ENCODE measurements around the gene MTERF1. TPM values are rescaled to one million over a fixed set of nuclear protein-coding genes. Genes with fewer than 3 reads are reported as not detected.
"Not testable (repeated sequence)": the region's sequence is repeated elsewhere in the genome, so short reads cannot be mapped to it uniquely, and the experiment has no call there.

The MTERF1 gene
- polyA plus RNA-seq (ENCODE audit: insufficient read length in 4 of 4), result 10 to 100 TPM; 17.4 to 22.8 (median 19.2) TPM

DNA sequence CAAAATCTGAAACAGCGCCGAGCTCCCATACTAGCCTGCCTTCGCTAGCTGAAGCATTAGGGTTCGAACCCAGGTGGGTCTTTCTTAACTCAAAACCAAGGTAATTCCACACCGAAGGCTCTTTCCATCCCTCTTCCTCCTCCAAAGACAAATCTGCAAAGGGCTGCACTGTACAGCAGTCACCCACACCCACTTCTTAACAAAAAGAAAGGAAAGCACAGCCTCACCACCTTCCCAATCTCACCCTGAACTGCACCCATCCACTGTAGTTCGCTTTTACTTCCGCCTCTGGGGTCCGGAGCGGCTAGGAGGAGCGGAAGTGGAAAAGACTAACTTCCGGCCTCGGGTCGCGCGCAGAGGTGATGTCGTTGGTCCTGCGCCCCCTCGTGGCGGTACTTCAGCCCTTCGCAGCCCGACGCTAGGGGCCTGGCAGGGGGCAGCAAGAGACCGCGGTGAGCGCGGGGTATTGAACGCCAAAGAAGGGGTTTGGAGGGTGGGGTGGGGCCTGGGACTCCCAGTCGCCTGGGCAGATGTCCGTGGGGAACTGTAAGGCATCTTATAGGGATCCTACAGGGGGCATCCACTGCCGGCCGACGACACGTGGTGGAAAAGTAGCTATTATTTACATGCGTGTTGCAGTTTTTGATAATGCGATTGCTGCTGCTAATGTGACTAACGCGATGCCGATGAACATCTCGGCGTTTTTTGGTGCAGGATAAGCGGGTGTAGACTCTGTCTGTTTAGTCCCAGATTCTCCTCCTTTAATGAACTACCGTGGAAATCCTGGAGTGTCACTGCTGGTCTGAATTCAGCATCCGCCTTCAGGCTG, at the start of gene MTERF1:
MTERF1 (minus strand) TSS at position 290 of the 829 bp plus-strand sequence. CDS start 619 bp downstream, outside the sequence.
- DNase-seq (ENCODE audit: low read depth in 4 of 4, low spot score in 2 of 4), result peak; percentile 80 to 94 (median 88)

GRCh38 chr7:91929463-91929862, 49.0 kb upstream of the MTERF1 start:
- DNase-seq (ENCODE audit: low read depth in 4 of 4, low spot score in 2 of 4), result no peak

DNA sequence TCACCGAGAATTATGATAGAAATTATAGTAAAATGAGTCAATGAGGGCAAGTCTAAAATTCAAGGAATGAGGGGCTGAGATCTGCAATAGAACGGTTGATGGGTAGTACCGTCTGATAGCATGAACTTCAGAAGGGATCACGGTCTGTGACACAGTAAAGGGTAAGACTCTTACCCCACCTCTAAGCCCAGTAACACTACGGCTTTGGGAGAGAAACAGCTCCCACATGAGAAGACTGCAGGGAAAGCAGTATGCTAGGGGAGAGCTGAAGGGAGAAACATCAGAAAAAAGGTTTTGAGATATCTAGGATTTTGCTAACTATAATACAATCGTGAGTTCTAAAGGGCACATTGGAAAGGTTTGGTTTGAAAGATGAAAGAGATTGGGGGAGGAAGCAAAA, 47.4 kb upstream of the MTERF1 start:
- no peak for DNase-seq (ENCODE audit: low read depth in 4 of 4, low spot score in 2 of 4)

DNA sequence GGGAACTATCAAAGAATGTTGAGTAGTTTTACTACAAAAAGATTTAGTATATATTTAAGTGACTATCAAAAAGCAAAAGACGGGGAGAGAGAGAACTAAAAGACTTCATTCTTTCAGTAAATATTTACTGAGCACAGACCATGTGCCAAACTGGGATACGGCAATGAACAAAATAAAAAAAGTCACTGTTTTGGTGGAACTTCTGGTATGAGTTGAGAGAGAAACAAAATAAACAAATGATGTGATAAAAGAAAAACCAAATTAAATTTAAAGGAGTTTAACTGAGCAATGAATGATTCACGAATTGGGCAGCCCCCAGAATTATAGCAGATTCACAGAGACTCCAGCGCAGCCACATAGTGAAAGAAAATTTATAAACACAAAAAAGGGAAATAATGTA, 42.4 kb upstream of the MTERF1 start:
- DNase-seq (ENCODE audit: low read depth in 4 of 4, low spot score in 2 of 4), result no peak

- no peak for DNase-seq (ENCODE audit: low read depth in 4 of 4, low spot score in 2 of 4)
Measured at GRCh38 chr7:91918356-91918755, 37.9 kb upstream of the MTERF1 start.

DNA sequence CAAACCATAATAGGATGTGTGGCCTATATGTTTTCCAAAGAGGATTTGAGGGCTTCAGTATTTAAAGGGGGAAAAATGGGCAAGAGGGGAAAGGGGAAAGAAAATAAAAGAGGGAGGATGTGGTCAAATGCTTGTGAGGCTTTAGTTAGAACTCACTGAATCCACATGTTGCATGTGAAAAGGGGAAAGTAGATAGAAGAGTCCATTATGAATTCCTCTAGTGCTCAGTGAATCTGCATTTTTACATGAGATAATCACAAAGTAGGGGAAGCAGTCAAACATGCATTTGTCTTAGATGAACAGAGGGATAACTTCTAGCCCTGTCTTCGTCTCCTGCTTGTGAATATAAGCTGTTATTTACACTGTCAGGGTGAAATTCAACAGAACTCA, 35.5 kb upstream of the MTERF1 start:
- no peak for DNase-seq (ENCODE audit: low read depth in 4 of 4, low spot score in 2 of 4)

GRCh38 chr7:91915401-91916050, 35.0 kb upstream of the MTERF1 start:
- DNase-seq (ENCODE audit: low read depth in 4 of 4, low spot score in 2 of 4), result no peak

- no peak for DNase-seq (ENCODE audit: low read depth in 4 of 4, low spot score in 2 of 4)
Measured at GRCh38 chr7:91913612-91914011, 33.1 kb upstream of the MTERF1 start.

DNA sequence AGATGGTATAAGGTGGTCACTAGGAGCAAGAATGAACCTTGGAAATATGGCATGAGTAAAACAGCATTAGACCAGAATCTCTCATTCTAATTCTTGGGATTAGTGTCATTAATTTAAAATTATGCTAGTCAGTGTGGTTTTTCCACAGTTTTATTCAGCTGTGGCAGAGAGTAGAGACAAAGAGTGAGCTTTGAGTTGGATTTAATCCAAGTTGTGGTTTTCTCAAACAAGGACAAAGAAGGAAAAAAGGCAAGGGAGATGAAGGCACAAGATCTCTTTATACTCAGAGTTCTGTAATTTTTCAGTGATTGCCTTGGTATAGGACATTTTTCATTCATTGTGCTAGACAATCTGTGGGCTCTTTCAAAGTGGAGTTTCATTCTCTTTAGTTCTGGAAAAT, 32.0 kb upstream of the MTERF1 start:
- no peak for DNase-seq (ENCODE audit: low read depth in 4 of 4, low spot score in 2 of 4)

DNA sequence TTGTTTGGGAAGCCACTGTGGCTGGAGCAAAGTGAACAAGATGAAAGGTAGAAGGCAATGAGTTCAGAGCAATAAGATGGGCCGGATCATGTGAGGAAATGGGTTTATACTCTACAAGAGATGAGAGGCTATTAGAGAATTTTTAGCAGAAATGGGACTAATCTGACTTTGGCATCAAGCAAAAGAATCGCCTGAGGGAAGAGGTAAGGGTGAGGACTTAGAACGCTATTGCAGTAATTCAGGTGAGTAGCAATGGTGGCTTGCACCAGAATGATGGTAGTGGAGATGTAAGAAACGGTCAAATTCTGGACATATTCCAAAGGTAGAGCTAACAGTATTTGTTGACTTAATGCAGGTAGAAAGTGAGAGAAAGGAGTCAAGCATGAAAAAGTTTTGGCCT, 30.6 kb upstream of the MTERF1 start:
- no peak for DNase-seq (ENCODE audit: low read depth in 4 of 4, low spot score in 2 of 4)

DNA sequence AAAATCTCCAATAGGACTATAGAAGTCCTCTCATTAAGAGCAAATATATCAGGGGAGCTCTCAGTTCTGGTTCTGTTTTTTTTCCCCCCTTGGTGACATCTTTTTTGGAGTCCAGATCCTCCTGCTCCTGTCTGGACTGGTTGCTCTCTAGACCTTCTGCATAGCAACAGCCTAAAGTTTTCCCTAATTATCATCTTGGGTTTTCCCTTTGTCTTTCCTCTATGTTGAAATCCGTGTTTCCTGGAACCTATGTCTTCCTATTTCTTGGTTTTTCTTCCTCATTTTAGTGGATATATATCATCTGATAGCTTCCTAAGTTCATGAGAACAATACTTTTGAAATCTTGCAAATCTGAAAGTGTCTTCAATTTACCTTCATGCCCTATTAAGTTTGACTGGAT, 29.7 kb upstream of the MTERF1 start:
- no peak for DNase-seq (ENCODE audit: low read depth in 4 of 4, low spot score in 2 of 4)

GRCh38 chr7:91899563-91899962, 19.1 kb upstream of the MTERF1 start:
- no peak for DNase-seq (ENCODE audit: low read depth in 4 of 4, low spot score in 2 of 4)

GRCh38 chr7:91898240-91898992, 17.9 kb upstream of the MTERF1 start:
- DNase-seq (ENCODE audit: low read depth in 4 of 4, low spot score in 2 of 4), result no peak

- DNase-seq (ENCODE audit: low read depth in 4 of 4, low spot score in 2 of 4), result no peak
Measured at GRCh38 chr7:91894781-91895480, 14.4 kb upstream of the MTERF1 start.

DNA sequence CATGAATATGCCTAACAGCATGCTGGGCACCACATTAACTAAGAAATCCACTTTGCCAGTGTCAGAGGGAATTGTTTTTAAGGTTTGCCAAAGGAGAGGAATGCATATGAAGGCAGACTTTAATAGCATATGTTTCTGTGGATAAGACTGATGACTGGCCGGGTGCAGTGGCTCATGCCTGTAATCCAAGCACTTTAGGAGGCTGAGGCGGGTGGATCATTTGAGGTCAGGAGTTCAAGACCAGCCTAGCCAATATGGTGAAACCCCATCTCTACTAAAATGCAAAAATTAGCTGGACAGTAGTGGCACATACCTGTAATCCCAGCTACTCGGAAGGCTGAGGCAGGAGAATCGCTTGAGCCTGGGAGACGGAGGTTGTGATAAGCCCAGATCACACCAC, 13.2 kb upstream of the MTERF1 start:
- not testable (repeated sequence) for DNase-seq (ENCODE audit: low read depth in 4 of 4, low spot score in 2 of 4)

DNA sequence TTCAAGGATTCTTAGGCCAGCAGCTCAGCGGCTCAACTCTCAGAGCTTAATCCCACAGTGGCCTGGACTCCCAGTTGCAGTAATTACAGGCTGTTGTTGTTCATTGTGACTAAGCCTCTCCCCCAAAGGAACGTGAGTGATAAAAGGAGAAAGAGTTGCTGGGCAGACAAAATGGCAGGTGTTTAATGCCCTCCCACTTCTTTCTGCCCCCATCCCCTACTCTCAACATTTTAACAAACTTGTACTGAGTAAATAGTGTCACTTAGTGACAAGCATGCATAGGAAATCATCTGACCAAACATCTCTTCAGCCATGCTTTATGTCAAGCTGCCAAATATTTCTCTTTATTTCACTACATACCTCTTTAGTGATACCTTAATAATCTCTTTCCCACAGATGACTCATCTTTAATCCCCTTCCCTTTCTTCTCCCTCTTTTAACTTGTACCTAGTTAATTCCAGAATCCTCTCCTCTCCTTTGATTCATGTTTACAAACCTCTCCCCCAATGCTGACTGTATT, 12.4 kb upstream of the MTERF1 start:
- no peak for DNase-seq (ENCODE audit: low read depth in 4 of 4, low spot score in 2 of 4)

GRCh38 chr7:91892099-91892705, 11.7 kb upstream of the MTERF1 start:
- no peak for DNase-seq (ENCODE audit: low read depth in 4 of 4, low spot score in 2 of 4)

DNA sequence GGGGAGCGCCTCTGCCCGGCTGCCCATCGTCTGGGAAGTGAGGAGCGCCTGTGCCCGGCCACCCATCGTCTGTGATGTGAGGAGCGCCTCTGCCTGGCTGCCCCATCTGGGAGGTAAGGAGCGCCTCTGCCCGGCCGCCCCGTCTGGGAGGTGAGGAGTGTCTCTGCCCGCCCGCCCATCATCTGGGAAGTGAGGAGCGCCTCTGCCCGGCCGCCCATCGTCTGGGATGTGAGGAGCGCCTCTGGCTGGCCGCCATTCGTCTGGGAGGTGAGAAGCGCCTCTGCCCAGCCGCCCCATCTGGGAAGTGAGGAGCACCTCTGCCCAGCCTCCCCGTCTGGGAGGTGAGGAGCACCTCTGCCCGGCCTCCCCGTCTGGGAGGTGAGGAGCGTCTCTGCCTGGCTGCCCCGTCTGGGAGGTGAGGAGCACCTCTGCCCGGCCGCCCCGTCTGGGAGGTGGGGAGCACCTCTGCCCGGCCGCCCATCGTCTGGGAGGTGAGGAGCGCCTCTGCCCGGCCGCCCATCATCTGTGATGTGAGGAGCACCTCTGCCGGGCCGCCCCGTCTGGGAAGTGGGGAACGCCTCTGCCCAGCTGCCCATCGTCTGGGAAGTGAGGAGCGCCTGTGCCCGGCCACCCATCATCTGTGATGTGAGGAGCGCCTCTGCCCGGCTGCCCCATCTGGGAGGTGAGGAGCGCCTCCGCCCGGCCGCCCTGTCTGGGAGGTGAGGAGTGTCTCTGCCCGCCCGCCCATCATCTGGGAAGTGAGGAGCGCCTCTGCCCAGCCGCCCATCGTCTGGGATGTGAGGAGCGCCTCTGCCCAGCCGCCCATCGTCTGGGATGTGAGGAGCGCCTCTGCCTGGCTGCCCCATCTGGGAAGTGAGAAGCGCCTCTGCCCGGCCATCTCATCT, 8.0 kb upstream of the MTERF1 start:
- not testable (repeated sequence) for DNase-seq (ENCODE audit: low read depth in 4 of 4, low spot score in 2 of 4)

Measured in left renal cortex interstitium (tissue), 4 donors.